Stimulated activated naive CD8-positive, alpha-beta T cell treated with anti-CD3 and anti-CD28 coated beads, Interleukin-15, amount 100 ng/mL, for 72 hours (primary cell): ENCODE data around the gene SKAP2.

ENCODE experiments used
- ATAC-seq: fragments of 150-1000 bp; cut with Tn5 transposase; 2 replicates; pipeline ENCODE4 v1.10.0; 2021; ENCODE audit warnings: mild to moderate bottlenecking, moderate library complexity
- DNase-seq, 2 donors: peaks; one replicate each; pipeline ENCODE4 v3.0.0; 2021 to 2022
- H3K27ac Mint-ChIP-seq, 2 donors: one replicate each; pipeline ENCODE4 v1.8.0; 2022; ENCODE audit warnings: mild to moderate bottlenecking in 2 of 2, mixed read lengths in 2 of 2, moderate library complexity in 2 of 2
- H3K27me3 Mint-ChIP-seq: one replicate; pipeline ENCODE4 v1.8.0; 2022; ENCODE audit warnings: mixed read lengths
- H3K4me1 Mint-ChIP-seq: one replicate; pipeline ENCODE4 v1.8.0; 2022; ENCODE audit warnings: mild to moderate bottlenecking, mixed read lengths
- H3K4me3 Mint-ChIP-seq, 2 donors: one replicate each; pipeline ENCODE4 v1.8.0; 2022; ENCODE audit warnings: mild to moderate bottlenecking in 2 of 2, mixed read lengths in 2 of 2, moderate library complexity in 1 of 2
- H3K9me3 Mint-ChIP-seq, 2 donors: one replicate each; pipeline ENCODE4 v1.8.0; 2022; ENCODE audit warnings: mixed read lengths in 2 of 2

Gene SKAP2

DNA sequence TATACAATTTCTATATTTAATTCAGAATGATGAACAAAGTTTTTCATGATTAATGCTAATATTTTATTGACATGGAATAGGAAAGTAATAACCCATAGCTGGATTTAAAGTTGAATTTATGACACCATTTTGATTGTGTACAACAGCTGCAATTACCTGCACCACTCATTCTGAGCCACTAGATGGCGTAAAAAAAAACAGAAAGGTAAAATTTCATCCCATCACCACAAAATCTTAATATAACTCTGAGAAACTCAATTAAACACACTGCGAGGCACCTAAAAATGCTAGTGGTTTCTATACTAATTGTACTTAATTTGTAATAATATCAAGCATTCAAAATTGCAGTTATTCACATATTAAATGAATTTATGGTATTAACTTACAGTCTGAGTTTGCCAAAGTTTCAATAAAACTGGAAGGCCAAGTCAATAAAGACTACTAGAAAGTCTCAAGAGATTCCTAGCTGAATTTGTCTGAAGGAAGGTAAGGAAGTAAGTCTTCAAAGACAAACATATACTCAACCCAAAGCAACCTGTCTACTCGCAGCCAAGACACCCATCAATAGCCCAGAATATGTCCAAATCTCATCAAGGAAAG lies 182.5 kb downstream of the SKAP2 start:
- H3K27me3 Mint-ChIP-seq, result peaks cover 27% of the 10 kb centered on the region
- ATAC-seq, result no peak
- H3K4me1 Mint-ChIP-seq, result no peaks in the 10 kb centered on the region

DNA sequence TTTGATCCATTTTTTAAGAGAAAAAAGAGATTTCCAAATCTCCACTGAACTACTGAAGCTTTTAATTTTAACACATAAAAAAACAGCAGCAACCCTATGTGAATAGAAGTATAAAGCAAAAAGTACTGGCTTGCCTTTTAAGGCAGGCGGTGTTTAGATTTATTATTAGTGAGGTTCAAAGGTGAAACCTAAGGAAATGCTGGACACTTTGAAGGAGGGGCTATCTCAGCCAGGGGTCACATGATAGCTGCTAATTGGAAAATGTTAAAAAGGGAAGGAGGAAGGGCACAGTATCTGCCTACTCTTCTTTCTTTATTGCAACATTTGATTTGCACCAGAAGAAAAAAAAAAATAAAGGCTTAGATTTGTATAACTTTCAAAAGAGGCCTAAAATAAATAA lies 183.8 kb downstream of the SKAP2 start:
- Mint-ChIP-seq H3K27me3 (peaks cover 31% of the 10 kb centered on the region), H3K27ac (no peak overlapping the region), H3K4me3 (no peak overlapping the region), H3K9me3 (no peaks in the 10 kb centered on the region), H3K4me1 (no peaks in the 10 kb centered on the region)
- DNase-seq, result no peak
- ATAC-seq, result no peak

More for the DNA sequence above, 182.5 kb downstream of the SKAP2 start:
- no peaks in the 10 kb centered on the region for H3K9me3 Mint-ChIP-seq
- no peak overlapping the region for H3K27ac Mint-ChIP-seq
- peak in 1 of 2 donors; percentile 15 for DNase-seq
- H3K4me3 Mint-ChIP-seq, result no peak overlapping the region

DNA sequence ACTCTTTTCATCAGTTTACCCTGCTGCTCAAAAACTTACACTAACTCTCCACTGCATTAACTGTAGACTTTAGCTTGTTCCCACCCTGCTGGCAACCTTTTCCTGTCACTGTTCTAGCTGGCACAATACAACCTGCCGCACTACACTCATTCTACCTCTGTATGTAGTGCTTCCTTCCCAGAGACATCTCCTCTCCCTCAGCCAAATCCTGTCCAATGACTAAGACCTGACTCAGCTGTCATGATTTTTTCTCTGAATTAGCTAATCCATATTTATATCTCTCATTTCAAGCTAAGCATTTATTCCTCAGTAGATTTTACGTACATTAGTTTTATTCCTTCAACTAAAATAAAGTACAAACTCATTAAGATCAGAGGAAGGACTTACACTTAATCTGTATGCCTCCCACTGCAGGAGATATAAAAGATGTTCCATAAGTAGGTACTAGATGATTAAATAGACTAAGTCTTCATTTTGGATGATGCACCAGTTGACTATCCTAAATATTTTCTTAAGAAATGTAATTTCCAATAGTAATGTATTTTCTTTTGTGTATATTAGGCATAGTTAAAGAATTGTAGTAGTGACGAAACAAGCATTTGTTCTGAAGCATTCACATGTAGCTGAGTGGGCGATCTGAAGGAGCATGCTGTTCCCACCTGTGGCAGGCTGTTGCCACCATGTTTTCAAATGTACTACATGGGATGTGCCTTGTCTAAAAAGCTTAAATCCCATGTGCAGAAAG lies 189.1 kb downstream of the SKAP2 start:
- Mint-ChIP-seq H3K4me1 (no peaks in the 10 kb centered on the region), H3K4me3 (no peak overlapping the region), H3K27me3 (peaks cover 16% of the 10 kb centered on the region), H3K27ac (no peak overlapping the region), H3K9me3 (no peaks in the 10 kb centered on the region)
- ATAC-seq, result no peak
- DNase-seq, result no peak

DNA sequence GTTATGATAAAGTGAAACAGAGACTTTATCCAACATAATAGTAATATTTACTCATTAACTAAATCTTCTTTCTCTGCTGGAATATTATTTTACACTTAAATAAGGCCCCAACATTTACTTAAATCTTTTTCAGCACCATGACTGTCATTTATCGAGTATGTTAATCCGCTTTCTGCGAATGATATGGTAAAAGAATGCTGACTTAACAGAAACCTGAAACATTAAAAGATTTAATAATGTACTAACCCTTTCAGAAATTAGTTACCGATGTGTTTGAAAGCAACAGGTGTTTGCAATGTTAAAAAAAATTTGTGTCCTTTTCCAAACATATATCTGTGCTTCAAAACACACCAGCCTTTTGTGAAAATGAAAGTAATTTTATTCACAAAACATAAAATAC lies 190.5 kb downstream of the SKAP2 start:
- Mint-ChIP-seq H3K9me3 (no peaks in the 10 kb centered on the region), H3K4me3 (no peak overlapping the region), H3K4me1 (no peaks in the 10 kb centered on the region), H3K27ac (no peak overlapping the region), H3K27me3 (peaks cover 11% of the 10 kb centered on the region)
- ATAC-seq (no peak), DNase-seq (no peak)

DNA sequence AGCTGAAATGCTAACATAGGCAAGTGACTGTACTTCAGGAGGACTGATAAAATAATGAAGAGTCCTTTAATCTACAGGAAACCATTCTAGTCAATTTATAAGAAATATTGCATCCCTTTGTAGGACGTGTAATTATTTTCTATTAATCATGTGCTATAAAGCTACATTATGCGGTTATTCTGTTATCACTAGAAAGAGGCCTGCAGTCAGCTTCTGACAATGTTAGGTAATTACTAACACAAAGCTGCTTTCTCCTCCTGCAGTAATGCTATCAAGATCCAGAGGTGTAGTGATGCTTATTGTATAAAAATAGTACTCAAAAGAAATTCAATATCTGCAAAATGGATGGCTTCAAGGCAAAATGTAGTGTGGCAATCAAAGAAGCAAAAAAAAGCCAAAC lies 191.1 kb downstream of the SKAP2 start:
- H3K4me1 Mint-ChIP-seq, result no peaks in the 10 kb centered on the region
- H3K27me3 Mint-ChIP-seq, result peaks cover 9% of the 10 kb centered on the region
- H3K27ac Mint-ChIP-seq, result no peak overlapping the region
- DNase-seq (no peak), ATAC-seq (no peak)
- H3K9me3 Mint-ChIP-seq, result no peaks in the 10 kb centered on the region
- H3K4me3 Mint-ChIP-seq, result no peak overlapping the region

DNA sequence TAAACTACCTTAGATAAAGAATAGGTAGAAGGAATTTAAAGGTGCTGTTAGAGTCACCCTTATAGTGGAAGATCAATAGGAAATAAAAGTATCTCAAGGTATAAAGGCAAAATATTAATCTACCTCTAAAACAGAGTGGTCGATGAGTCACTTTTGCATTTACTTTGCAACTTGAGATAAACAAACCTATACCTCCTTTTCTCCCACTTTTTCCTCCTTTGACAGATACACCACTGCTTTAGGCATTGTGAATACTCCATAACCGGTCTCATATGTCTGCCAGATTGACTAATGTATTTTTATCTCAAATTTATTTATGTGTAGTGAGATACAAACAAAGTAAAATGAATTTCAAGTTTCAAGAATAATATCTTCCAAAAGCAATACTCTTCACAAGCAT lies 193.5 kb downstream of the SKAP2 start:
- no peak for ATAC-seq
- Mint-ChIP-seq H3K27me3 (no peaks in the 10 kb centered on the region), H3K4me3 (no peak overlapping the region)

DNA sequence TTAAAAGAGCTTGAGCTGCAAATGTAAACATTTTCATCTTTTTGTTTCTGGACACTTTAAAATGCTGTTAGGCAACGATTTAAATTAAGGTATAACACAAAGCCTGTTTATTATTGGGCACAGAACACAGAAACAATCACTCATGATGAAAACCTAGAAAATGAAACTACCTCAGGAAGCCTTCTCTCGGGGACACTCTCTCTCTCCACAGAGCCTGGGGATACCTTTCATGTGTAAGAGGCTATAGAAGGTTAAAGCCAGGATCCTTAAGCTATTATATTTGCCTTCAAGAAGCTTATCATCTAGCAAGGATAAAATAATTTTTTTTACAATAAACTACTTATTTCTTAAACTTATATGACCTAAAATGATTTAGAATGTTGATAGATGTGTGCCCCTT lies 194.1 kb downstream of the SKAP2 start:
- peaks cover 7% of the 10 kb centered on the region for H3K4me1 Mint-ChIP-seq
- no peaks in the 10 kb centered on the region for H3K9me3 Mint-ChIP-seq
- H3K4me3 Mint-ChIP-seq, result no peak overlapping the region
- ATAC-seq (no peak), DNase-seq (no peak)
- no peak overlapping the region for H3K27ac Mint-ChIP-seq
- H3K27me3 Mint-ChIP-seq, result no peaks in the 10 kb centered on the region

More for the DNA sequence above, 193.5 kb downstream of the SKAP2 start:
- no peaks in the 10 kb centered on the region for H3K9me3 Mint-ChIP-seq
- peaks cover 5% of the 10 kb centered on the region for H3K4me1 Mint-ChIP-seq
- no peak overlapping the region for H3K27ac Mint-ChIP-seq
- no peak for DNase-seq

DNA sequence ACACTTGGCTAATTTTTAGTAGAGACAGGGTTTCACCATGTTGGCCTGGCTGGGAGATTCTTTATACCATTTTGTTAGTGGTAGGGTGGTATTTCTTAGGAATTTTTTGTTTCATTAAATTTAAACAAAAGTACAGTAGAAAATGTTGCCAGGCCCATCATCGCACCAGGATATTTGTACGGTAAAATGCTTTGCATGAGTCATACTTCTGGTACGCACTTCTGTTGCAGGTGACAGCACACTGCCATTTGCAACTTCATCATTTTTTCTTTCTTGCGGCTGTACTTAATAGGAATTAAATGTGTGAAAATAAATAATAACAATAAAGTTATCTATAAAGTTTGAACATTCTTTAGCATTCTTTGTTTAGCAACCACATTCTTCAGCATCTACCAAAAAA lies 195.6 kb downstream of the SKAP2 start:
- peaks cover 20% of the 10 kb centered on the region for H3K4me1 Mint-ChIP-seq
- H3K27me3 Mint-ChIP-seq, result no peaks in the 10 kb centered on the region
- no peak overlapping the region for H3K27ac Mint-ChIP-seq
- ATAC-seq (no peak), DNase-seq (no peak)
- no peak overlapping the region for H3K4me3 Mint-ChIP-seq
- no peaks in the 10 kb centered on the region for H3K9me3 Mint-ChIP-seq

DNA sequence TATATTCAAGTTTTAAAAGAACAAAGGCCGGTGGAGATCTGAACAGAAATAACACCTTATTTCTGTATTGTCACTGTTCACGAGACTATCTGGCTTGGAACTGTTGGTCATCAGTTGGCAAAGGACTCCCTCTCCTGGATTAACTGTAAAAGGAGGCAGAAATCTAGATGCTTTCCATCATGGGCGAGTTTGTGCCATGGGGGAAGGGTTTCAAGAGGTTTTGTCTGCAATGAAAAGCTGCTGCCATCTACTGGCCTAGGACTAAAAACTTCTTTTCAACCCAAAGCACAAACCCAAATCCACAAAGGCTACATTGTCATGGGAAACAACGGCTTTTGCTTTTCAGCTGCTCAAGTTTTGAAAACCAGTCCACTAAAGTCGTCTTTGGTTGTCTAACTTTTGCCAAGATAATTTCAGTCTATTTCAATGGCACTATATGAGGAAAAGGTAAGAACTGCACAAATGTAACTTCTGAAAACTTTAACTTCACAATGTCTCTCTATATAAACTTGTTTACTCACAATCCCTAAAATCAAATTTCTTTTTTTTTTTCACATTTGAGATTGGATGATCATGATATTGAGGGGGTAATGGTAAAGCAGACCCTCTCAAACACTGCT lies 196.8 kb downstream of the SKAP2 start:
- Mint-ChIP-seq H3K4me3 (no peak overlapping the region), H3K9me3 (no peaks in the 10 kb centered on the region), H3K4me1 (peaks cover 20% of the 10 kb centered on the region), H3K27ac (no peak overlapping the region), H3K27me3 (peaks cover 10% of the 10 kb centered on the region)
- ATAC-seq (peak; percentile 77), DNase-seq (peak; percentile 48 to 58)

DNA sequence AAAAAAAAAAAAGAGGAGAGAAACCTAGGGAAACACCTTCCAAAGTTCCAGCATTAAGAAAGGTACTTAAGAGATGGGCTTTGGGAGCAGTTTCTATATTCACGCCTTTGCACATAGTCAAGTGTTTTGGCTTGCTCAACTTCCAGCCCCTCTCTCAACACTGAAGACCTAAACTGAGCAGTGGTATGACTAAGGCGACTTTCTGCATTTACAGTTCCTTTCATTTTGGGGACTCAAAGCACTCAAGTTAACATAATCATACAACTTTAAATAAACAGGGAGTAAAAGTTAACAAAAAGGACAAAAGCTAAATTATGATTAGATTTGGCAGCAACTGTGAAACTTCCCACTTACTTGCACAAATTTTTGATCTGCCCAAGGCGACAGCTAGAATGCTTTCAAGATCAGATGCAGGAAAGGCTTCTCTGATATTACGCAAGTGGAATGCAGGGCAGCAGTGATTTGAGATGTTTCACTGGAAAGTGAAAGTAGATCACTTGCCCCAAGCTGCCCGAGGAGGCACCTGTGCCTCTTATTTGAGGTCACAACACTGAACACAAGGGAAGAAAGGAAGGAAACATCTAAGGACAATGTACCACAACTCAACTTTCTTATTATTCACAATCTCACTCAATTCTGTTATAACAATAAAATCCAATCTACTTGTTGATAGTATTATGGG lies 199.5 kb downstream of the SKAP2 start:
- H3K27ac Mint-ChIP-seq, result no peak overlapping the region
- DNase-seq (peak; percentile 8 to 34), ATAC-seq (peak; percentile 78)
- no peaks in the 10 kb centered on the region for H3K9me3 Mint-ChIP-seq
- H3K4me1 Mint-ChIP-seq, result peaks cover 20% of the 10 kb centered on the region
- peaks cover 13% of the 10 kb centered on the region for H3K27me3 Mint-ChIP-seq
- H3K4me3 Mint-ChIP-seq, result peak overlapping the region; percentile 2 to 13

DNA sequence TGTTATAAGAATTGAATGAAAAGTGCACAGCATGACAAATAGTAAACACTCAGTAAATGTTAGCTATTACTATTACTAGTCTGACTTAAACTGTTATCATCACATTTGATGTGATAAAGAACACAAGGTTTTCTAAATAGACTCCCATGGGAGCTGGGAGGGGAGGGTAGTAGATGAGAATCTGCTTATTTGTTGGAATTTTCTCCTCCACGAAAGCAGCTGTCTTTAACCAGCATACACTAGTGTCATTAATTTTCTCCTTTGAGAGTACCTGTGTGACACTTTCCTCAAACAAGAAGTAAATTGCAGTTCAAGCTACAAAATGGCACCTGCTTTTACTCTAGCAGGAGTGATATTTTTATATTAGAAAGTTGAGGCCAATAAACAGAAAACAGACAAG lies 200.1 kb downstream of the SKAP2 start:
- ATAC-seq (no peak), DNase-seq (no peak)
- no peaks in the 10 kb centered on the region for H3K9me3 Mint-ChIP-seq
- no peak overlapping the region for H3K27ac Mint-ChIP-seq
- peaks cover 20% of the 10 kb centered on the region for H3K4me1 Mint-ChIP-seq
- peaks cover 13% of the 10 kb centered on the region for H3K27me3 Mint-ChIP-seq
- no peak overlapping the region for H3K4me3 Mint-ChIP-seq

DNA sequence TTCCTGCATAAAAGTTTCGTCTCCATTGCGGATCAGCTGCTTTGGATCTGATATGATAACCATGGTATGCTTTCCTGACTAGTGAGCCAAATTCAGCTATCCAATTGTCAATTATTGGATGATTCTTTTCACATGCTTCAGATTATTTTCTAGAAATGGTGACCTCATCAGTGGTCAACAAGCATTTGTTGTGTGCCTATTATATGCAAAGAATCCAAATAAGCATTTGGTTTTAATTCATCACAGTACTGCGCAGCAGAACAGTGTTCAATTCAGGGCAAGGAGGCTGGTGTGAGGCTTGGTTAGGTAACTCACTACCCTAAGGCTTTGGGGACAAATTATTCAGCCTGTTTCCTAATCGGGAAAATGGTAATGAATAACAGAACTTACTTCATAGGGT lies 200.5 kb downstream of the SKAP2 start:
- DNase-seq (no peak), ATAC-seq (no peak)
- no peak overlapping the region for H3K27ac Mint-ChIP-seq
- peaks cover 13% of the 10 kb centered on the region for H3K27me3 Mint-ChIP-seq
- no peaks in the 10 kb centered on the region for H3K9me3 Mint-ChIP-seq
- no peak overlapping the region for H3K4me3 Mint-ChIP-seq
- peaks cover 20% of the 10 kb centered on the region for H3K4me1 Mint-ChIP-seq

DNA sequence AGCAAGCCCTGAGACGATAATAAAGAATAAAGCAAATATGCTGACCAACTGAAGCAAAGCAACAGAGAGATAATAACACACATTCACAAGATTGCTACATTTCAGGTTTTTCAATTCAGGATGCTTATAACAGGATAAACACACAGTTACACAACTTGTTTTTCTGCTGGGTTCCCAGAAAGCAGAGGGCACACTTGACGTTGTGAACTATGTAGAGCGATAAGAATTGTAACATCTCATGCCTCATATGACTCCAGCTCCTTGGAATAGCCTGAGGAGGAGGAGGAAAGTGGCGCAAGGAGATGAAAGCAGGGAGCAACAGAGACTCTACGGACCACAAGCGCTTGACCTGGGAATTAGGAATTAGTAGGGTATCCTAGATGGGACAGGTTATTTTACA lies 201.7 kb downstream of the SKAP2 start:
- peaks cover 19% of the 10 kb centered on the region for H3K4me1 Mint-ChIP-seq
- ATAC-seq, result no peak
- H3K4me3 Mint-ChIP-seq, result no peak overlapping the region
- H3K9me3 Mint-ChIP-seq, result no peaks in the 10 kb centered on the region
- H3K27ac Mint-ChIP-seq, result no peak overlapping the region
- H3K27me3 Mint-ChIP-seq, result peaks cover 13% of the 10 kb centered on the region
- no peak for DNase-seq

DNA sequence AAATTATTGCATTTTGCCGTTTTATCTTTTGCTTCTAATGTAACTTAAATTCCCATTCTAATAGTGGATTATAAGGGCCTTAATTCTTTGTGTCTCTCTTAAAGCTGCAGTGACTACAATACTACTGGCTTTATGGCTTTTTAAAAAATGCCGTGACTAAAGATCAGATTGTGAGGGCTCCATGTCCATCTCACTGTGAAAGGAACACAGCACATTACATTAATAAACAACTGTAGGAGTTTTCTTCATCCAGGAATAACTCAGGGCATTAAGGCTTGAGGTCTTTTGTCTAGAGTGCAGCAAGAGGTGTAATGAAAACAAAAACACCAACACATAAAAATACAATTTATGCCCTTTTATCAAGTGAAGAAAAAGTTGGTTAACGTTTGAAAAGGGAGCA lies 205.3 kb downstream of the SKAP2 start:
- Mint-ChIP-seq H3K4me1 (peaks cover under 1% of the 10 kb centered on the region), H3K4me3 (no peak overlapping the region), H3K27me3 (peaks cover 29% of the 10 kb centered on the region), H3K27ac (no peak overlapping the region), H3K9me3 (no peaks in the 10 kb centered on the region)
- DNase-seq (no peak), ATAC-seq (no peak)

DNA sequence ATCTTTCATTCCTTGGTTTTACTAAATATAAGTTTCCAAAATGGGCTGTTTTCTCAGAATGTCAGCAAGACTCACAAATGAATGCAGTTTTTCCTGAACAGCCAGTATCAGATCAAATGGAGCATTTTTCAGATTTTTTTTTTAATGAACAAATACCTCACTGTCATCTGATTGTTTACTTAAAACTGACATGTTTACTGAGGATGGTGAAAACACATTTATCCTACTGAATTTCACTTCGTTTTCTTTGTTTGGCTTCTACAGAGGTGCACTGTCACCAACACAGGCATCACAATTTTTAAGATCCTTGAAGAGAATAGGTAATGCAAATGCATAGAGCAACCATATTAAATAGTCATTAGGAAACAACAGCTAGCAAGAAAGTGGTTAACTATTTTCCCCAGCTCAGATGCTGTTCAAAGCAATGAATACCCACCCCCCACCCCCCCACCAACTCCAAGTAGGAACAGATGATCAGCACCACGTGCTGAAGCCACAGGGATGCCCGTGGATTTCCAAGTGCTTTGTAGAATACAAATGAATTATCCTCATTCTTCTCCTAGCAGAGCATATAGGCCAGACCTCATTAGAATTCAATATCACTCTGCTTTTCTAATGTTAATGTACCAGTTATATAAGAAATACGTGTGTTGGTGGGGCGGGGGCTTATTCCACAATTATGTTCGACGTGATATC lies 205.9 kb downstream of the SKAP2 start:
- H3K9me3 Mint-ChIP-seq, result no peaks in the 10 kb centered on the region
- DNase-seq, result no peak
- H3K4me1 Mint-ChIP-seq, result no peaks in the 10 kb centered on the region
- H3K27me3 Mint-ChIP-seq, result peaks cover 28% of the 10 kb centered on the region
- no peak for ATAC-seq
- H3K4me3 Mint-ChIP-seq, result no peak overlapping the region
- H3K27ac Mint-ChIP-seq, result no peak overlapping the region
